ENCODE data around the gene YOD1.
A peak's percentile ranks its signal among the peaks of the same experiment; 100 is the strongest.

YOD1 gene

GRCh38 chr1:207088701-207089626 lies 38.0 kb upstream of the YOD1 start, which contains the start of gene C4BPB:
Gene C4BPB (plus strand): TSS chr1:207088860. CDS start chr1:207089532, 672 bp downstream.
- TF ChIP-seq MYC (IDR thresholded peaks at IDR 0.05; ENCODE audit: low read depth, low read length) (no peak), POLR2A (IDR thresholded peaks at IDR 0.05; ENCODE audit: extremely low read depth, insufficient read length) (no peak), CTCF (IDR thresholded peaks at IDR 0.05; ENCODE audit: low read depth, low read length) (no peak), MAX (IDR thresholded peaks at IDR 0.05; ENCODE audit: low read depth, low read length) (no peak)
- no peak within 1 kb of the TSS for H3K4me3 ChIP-seq (ENCODE audit: low read depth, low read length)
- no peak for DNase-seq (ENCODE audit: low read depth)

- H3K4me3 ChIP-seq (ENCODE audit: low read depth, low read length), result no peak overlapping the region
- DNase-seq (ENCODE audit: low read depth), result no peak
- no peak for TF ChIP-seq POLR2A (IDR thresholded peaks at IDR 0.05; ENCODE audit: extremely low read depth, insufficient read length)
- no peak for TF ChIP-seq MYC (IDR thresholded peaks at IDR 0.05; ENCODE audit: low read depth, low read length)
- no peak for TF ChIP-seq MAX (IDR thresholded peaks at IDR 0.05; ENCODE audit: low read depth, low read length)
These were observed 37.2 kb upstream of the YOD1 start for GRCh38 chr1:207088161-207088560.

- no peak overlapping the region for H3K4me3 ChIP-seq (ENCODE audit: low read depth, low read length)
- no peak for DNase-seq (ENCODE audit: low read depth)
- TF ChIP-seq CTCF (IDR thresholded peaks at IDR 0.05; ENCODE audit: low read depth, low read length) (no peak), POLR2A (IDR thresholded peaks at IDR 0.05; ENCODE audit: extremely low read depth, insufficient read length) (no peak), MYC (IDR thresholded peaks at IDR 0.05; ENCODE audit: low read depth, low read length) (no peak), MAX (IDR thresholded peaks at IDR 0.05; ENCODE audit: low read depth, low read length) (no peak)
These were observed 34.9 kb upstream of the YOD1 start for GRCh38 chr1:207085887-207086286.

GRCh38 chr1:207084701-207085180 lies 33.7 kb upstream of the YOD1 start:
- H3K4me3 ChIP-seq (ENCODE audit: low read depth, low read length), result no peak overlapping the region
- peak; percentile 68 for DNase-seq (ENCODE audit: low read depth)
- TF ChIP-seq CTCF (IDR thresholded peaks at IDR 0.05; ENCODE audit: low read depth, low read length) (peak; percentile 47), MAX (IDR thresholded peaks at IDR 0.05; ENCODE audit: low read depth, low read length) (no peak)

GRCh38 chr1:207084232-207084631 lies 33.2 kb upstream of the YOD1 start:
- no peak for TF ChIP-seq POLR2A (IDR thresholded peaks at IDR 0.05; ENCODE audit: extremely low read depth, insufficient read length)
- TF ChIP-seq CTCF (IDR thresholded peaks at IDR 0.05; ENCODE audit: low read depth, low read length), result no peak
- TF ChIP-seq MAX (IDR thresholded peaks at IDR 0.05; ENCODE audit: low read depth, low read length), result no peak
- no peak for TF ChIP-seq MYC (IDR thresholded peaks at IDR 0.05; ENCODE audit: low read depth, low read length)
- DNase-seq (ENCODE audit: low read depth), result no peak
- H3K4me3 ChIP-seq (ENCODE audit: low read depth, low read length), result no peak overlapping the region

- DNase-seq (ENCODE audit: low read depth), result no peak
- TF ChIP-seq MYC (IDR thresholded peaks at IDR 0.05; ENCODE audit: low read depth, low read length) (no peak), CTCF (IDR thresholded peaks at IDR 0.05; ENCODE audit: low read depth, low read length) (no peak)
- no peak overlapping the region for H3K4me3 ChIP-seq (ENCODE audit: low read depth, low read length)
These were observed 30.8 kb upstream of the YOD1 start for GRCh38 chr1:207081806-207082205.

Data from NB4 (cell line).